Activated CD8-positive, alpha-beta T cell treated with anti-CD3 and anti-CD28 coated beads, Interleukin-2, amount 10 ng/mL, durations not matched to agents 7 days and 5 days (primary cell): ENCODE data around the gene DAW1. TPM values are rescaled to one million over a fixed set of nuclear protein-coding genes. Genes with fewer than 3 reads are reported as not detected.

Experiments used
- ATAC-seq: fragments of 150-1000 bp; cut with Tn5 transposase; one replicate; pipeline ENCODE4 v1.10.0; 2021; ENCODE audit warnings: moderate library complexity
- CTCF ChIA-PET: fragments of 350-600 bp; sonication (Branson Sonifier 250); formaldehyde crosslinking; loops from one replicate; lab custom pipeline; 2021; ENCODE audit warnings: antibody characterized with exemption; lab: Charles Lee
- POLR2A ChIA-PET: fragments of 350-600 bp; sonication (Branson Sonifier 250); formaldehyde crosslinking; loops from one replicate; lab custom pipeline; 2021; ENCODE audit warnings: antibody characterized with exemption; lab: Charles Lee
- DNase-seq: peaks from one replicate; pipeline ENCODE4 v3.0.0-alpha.2; 2020
- H3K27ac Mint-ChIP-seq: one replicate; pipeline ENCODE4 v1.8.0; 2021; ENCODE audit warnings: mild to moderate bottlenecking, mixed read lengths
- H3K27me3 Mint-ChIP-seq: one replicate; pipeline ENCODE4 v1.8.0; 2021; ENCODE audit warnings: low read depth, mixed read lengths
- H3K36me3 Mint-ChIP-seq: one replicate; pipeline ENCODE4 v1.8.0; 2021; ENCODE audit warnings: low read depth, mixed read lengths
- H3K4me1 Mint-ChIP-seq: one replicate; pipeline ENCODE4 v1.8.0; 2021; ENCODE audit warnings: low read depth, mixed read lengths
- H3K4me3 Mint-ChIP-seq: one replicate; pipeline ENCODE4 v1.8.0; 2021; ENCODE audit warnings: mild to moderate bottlenecking, mixed read lengths
- H3K9me3 Mint-ChIP-seq: one replicate; pipeline ENCODE4 v1.8.0; 2022; ENCODE audit warnings: mixed read lengths; ENCODE audit not compliant: insufficient read depth
- total RNA-seq, 2 experiments: library from RNA; stranded (reverse); gene quantifications; one replicate each; pipeline ENCODE4 v1.2.3, GENCODE V29; 2021

The DAW1 gene
- total RNA-seq, 2 experiments from 2014 or later = not detected

DNA sequence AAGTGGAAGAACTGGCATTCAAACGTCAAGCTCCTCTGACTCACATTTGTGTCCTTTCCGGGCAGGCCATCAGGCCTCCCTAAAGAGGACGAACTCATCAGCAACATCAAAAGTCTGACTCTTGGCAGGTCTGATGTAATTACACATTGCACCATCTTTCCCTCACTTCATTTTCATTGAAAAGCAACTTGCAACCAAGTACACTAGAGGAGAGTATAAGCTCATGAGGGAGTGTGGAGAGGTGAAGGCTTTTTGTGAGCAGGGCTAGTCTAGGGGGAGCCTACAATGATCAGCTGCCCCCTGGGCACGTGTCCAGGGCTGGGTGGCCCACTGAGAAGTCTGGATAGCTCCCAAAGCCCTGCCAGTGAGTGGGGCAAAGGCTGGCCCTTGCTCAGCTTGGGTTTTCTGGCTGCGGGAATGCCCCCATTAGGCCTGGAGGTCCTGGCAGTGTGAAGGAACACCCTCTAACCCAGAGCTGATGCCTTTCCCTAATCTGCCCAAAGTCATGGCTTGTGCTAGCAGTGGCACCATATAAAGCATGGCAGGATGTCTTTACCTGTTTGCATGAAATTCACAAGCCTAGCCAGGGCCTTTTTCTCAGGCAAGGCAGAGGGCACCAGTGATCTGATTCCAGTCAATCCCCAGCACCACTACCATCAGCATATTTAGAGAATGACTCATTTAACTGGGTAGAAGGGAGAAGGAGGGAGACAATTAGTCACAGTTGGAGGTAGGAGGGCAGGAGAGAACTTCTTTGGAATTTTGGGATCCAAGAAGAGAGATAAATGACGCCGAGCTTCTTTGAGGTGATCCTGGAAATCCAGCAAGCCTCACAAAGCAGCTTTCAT lies 8.5 kb upstream of the DAW1 start:
- Mint-ChIP-seq H3K27ac (no peak overlapping the region), H3K9me3 (no peaks in the 10 kb centered on the region), H3K36me3 (no peaks in the 10 kb centered on the region), H3K4me1 (no peaks in the 10 kb centered on the region), H3K27me3 (no peaks in the 10 kb centered on the region), H3K4me3 (no peak overlapping the region)
- ATAC-seq = no peak
- no peak for DNase-seq
- POLR2A ChIA-PET = no interaction called here
- CTCF ChIA-PET = interaction anchor here (1.0 to 2.3 kb wide), 13 partner anchors 9 to 205 kb away, joined by 3 to 13 read pairs (median 5); partner anchors contain the start of gene DAW1

DNA sequence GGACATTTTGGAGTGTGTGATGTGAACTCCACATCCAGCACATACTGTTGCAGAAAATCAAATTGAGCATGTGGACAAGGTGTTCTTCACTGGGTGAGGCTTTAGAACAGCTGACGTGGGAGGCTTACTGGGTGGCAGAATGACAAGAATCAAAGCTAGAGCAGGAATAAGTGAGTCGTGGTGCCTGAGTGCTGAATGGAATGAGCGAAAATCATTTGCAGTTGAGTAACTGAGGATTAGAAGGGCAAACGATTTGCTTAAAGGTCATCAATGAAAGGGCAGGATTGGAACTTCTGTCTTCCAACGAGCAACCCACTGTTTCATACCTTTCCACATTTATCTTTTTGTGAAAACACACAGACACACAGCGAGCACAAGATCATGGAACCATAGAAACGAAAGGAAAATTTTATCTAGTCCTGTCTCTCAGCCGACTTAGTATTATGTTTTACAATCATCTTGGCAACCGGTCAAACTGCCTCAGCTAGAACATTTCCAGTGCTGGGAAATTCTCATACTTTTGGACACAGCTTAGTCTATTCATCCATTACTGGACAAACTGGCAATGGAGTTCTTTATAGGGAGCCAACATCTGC lies 7.2 kb upstream of the DAW1 start:
- Mint-ChIP-seq H3K36me3 (no peaks in the 10 kb centered on the region), H3K4me1 (no peaks in the 10 kb centered on the region), H3K27me3 (no peaks in the 10 kb centered on the region), H3K4me3 (no peak overlapping the region), H3K9me3 (no peaks in the 10 kb centered on the region), H3K27ac (no peak overlapping the region)
- ATAC-seq = no peak
- ChIA-PET POLR2A (no interaction called here), CTCF (interaction anchor here (2.3 kb wide), 1 partner anchor 10 kb away, joined by 7 read pairs; no protein-coding TSS in a partner anchor)
- no peak for DNase-seq

DNA sequence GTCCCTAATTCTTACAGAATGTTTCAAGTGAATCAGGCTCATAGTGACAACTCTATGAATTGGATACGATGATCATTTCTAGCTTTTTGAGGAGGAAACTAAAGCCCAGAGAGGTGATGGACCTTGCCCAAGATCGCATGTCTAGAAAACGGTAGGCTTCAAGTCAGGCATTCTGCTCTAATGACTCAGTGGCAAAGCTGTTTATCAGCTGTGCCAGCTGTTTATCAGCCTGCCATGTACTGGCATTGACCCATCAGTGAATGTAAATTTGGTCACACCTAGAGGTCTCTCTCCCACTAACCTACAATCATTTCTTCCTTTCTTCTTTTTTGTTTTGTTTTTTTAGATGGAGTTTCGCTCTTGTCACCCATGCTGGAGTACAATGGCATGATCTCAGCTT lies 6.1 kb upstream of the DAW1 start:
- H3K36me3 Mint-ChIP-seq = no peaks in the 10 kb centered on the region
- no peaks in the 10 kb centered on the region for H3K9me3 Mint-ChIP-seq
- ATAC-seq (no peak), DNase-seq (no peak)
- no peak overlapping the region for H3K27ac Mint-ChIP-seq
- H3K27me3 Mint-ChIP-seq = peaks cover 6% of the 10 kb centered on the region
- ChIA-PET CTCF (no interaction called here), POLR2A (no interaction called here)
- no peak overlapping the region for H3K4me3 Mint-ChIP-seq
- H3K4me1 Mint-ChIP-seq = no peaks in the 10 kb centered on the region

GRCh38 chr2:227867386-227867785 lies 4.0 kb upstream of the DAW1 start:
- no peak for ATAC-seq
- H3K9me3 Mint-ChIP-seq = no peaks in the 10 kb centered on the region
- ChIA-PET CTCF (no interaction called here), POLR2A (no interaction called here)
- no peaks in the 10 kb centered on the region for H3K4me1 Mint-ChIP-seq
- H3K27ac Mint-ChIP-seq = no peak overlapping the region
- peaks cover 10% of the 10 kb centered on the region for H3K27me3 Mint-ChIP-seq
- DNase-seq = no peak
- H3K36me3 Mint-ChIP-seq = no peaks in the 10 kb centered on the region
- H3K4me3 Mint-ChIP-seq = no peak overlapping the region

- ChIA-PET CTCF (interaction anchor here (0.8 kb wide), 1 partner anchor 9 kb away, joined by 3 read pairs; no protein-coding TSS in a partner anchor), POLR2A (no interaction called here)
- ATAC-seq (no peak), DNase-seq (no peak)
- no peak overlapping the region for H3K4me3 Mint-ChIP-seq
- peaks cover 16% of the 10 kb centered on the region for H3K27me3 Mint-ChIP-seq
- H3K9me3 Mint-ChIP-seq = no peaks in the 10 kb centered on the region
- no peaks in the 10 kb centered on the region for H3K4me1 Mint-ChIP-seq
- no peaks in the 10 kb centered on the region for H3K36me3 Mint-ChIP-seq
- no peak overlapping the region for H3K27ac Mint-ChIP-seq
Observed at GRCh38 chr2:227870710-227871374, 589 bp upstream of the DAW1 start.

- H3K27ac Mint-ChIP-seq = no peak overlapping the region
- ChIA-PET CTCF (interaction anchor here (1.1 to 1.5 kb wide), 2 partner anchors 10 to 214 kb away, joined by 3 to 5 read pairs; no protein-coding TSS in a partner anchor), POLR2A (no interaction called here)
- ATAC-seq (no peak), DNase-seq (no peak)
- H3K27me3 Mint-ChIP-seq = peaks cover 16% of the 10 kb centered on the region
- no peaks in the 10 kb centered on the region for H3K36me3 Mint-ChIP-seq
- no peak overlapping the region for H3K4me3 Mint-ChIP-seq
- no peaks in the 10 kb centered on the region for H3K4me1 Mint-ChIP-seq
- H3K9me3 Mint-ChIP-seq = no peaks in the 10 kb centered on the region
Observed at GRCh38 chr2:227872676-227873075, 1.2 kb downstream of the DAW1 start.

GRCh38 chr2:227876300-227876801 lies 4.9 kb downstream of the DAW1 start:
- ChIA-PET POLR2A (no interaction called here), CTCF (interaction anchor here (1.0 to 1.7 kb wide), 2 partner anchors 14 kb away, joined by 3 to 4 read pairs; no protein-coding TSS in a partner anchor)
- peaks cover 8% of the 10 kb centered on the region for H3K27me3 Mint-ChIP-seq
- no peaks in the 10 kb centered on the region for H3K9me3 Mint-ChIP-seq
- no peak for DNase-seq
- H3K36me3 Mint-ChIP-seq = no peaks in the 10 kb centered on the region
- no peaks in the 10 kb centered on the region for H3K4me1 Mint-ChIP-seq
- ATAC-seq = no peak
- no peak overlapping the region for H3K4me3 Mint-ChIP-seq
- no peak overlapping the region for H3K27ac Mint-ChIP-seq

GRCh38 chr2:227877421-227878310 lies 6.2 kb downstream of the DAW1 start:
- H3K36me3 Mint-ChIP-seq = no peaks in the 10 kb centered on the region
- H3K4me1 Mint-ChIP-seq = no peaks in the 10 kb centered on the region
- ChIA-PET POLR2A (no interaction called here), CTCF (interaction anchor here (1.0 to 4.7 kb wide), 3 partner anchors 12 to 15 kb away, joined by 3 to 23 read pairs (median 3); no protein-coding TSS in a partner anchor)
- peaks cover 7% of the 10 kb centered on the region for H3K27me3 Mint-ChIP-seq
- no peak overlapping the region for H3K4me3 Mint-ChIP-seq
- H3K27ac Mint-ChIP-seq = no peak overlapping the region
- no peaks in the 10 kb centered on the region for H3K9me3 Mint-ChIP-seq
- ATAC-seq (no peak), DNase-seq (no peak)

- ChIA-PET POLR2A (no interaction called here), CTCF (interaction anchor here (1.8 to 4.7 kb wide), 2 partner anchors 10 to 18 kb away, joined by 8 to 23 read pairs; no protein-coding TSS in a partner anchor)
- H3K27me3 Mint-ChIP-seq = peaks cover 3% of the 10 kb centered on the region
- no peaks in the 10 kb centered on the region for H3K4me1 Mint-ChIP-seq
- H3K9me3 Mint-ChIP-seq = no peaks in the 10 kb centered on the region
- H3K4me3 Mint-ChIP-seq = no peak overlapping the region
- ATAC-seq = no peak
- no peak for DNase-seq
- no peak overlapping the region for H3K27ac Mint-ChIP-seq
- no peaks in the 10 kb centered on the region for H3K36me3 Mint-ChIP-seq
Observed at GRCh38 chr2:227880460-227880859, 9.0 kb downstream of the DAW1 start.

DNA sequence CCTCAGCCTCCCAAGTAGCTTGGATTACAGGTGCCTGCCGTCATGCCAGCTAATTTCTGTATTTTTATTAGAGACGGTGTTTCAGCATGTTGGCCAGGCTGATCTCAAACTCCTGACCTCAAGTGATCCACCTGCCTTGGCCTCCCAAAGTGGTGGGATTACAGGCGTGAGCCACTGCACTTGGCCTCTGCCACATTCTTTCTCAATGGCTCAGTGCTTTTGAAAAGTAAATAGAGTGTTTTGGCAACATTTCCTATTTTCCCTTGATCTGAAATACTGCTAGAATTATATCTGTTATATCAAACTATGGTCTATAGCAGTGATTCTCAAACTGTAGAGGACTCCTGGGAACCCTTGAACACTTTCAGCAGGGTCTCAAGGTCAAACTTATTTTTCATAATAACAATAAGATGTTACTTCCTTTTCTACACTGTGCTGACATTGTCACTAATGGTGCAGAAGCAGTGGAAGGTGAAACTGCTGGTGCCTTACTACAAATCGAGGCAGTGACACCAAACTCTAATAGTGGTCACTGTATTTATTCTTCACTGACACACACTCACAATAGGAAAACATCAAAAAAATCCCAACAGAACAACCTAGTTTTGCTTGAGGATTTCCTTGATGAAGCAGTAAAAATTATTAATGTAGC lies 10.6 kb downstream of the DAW1 start:
- ATAC-seq (no peak), DNase-seq (no peak)
- Mint-ChIP-seq H3K4me3 (no peak overlapping the region), H3K36me3 (no peaks in the 10 kb centered on the region), H3K4me1 (no peaks in the 10 kb centered on the region), H3K27me3 (peaks cover 3% of the 10 kb centered on the region), H3K9me3 (no peaks in the 10 kb centered on the region), H3K27ac (no peak overlapping the region)
- POLR2A ChIA-PET = no interaction called here
- CTCF ChIA-PET = interaction anchor here (4.7 kb wide), 1 partner anchor 9 kb away, joined by 23 read pairs; no protein-coding TSS in a partner anchor
